Activated CD8-positive, alpha-beta memory T cell treated with anti-CD3 and anti-CD28 coated beads for 48 hours (primary cell): ENCODE results near the gene PSMD4.
"Not testable (repeated sequence)": the region's sequence is repeated elsewhere in the genome, so short reads cannot be mapped to it uniquely, and the experiment has no call there.

ENCODE experiments used
- DNase-seq, 3 experiments: peaks; one replicate each; pipeline ENCODE4 v3.0.0-alpha.2; 2020; ENCODE audit warnings: low read depth in 2 of 3, low spot score in 2 of 3

The PSMD4 gene

GRCh38 chr1:151254217-151255213 lies at the start of gene PSMD4:
PSMD4 (plus strand) TSS chr1:151254734; CDS start chr1:151254783, 49 bp downstream.
- peak; percentile 80 to 85 (median 82) for DNase-seq

GRCh38 chr1:151205381-151205965 lies 49.1 kb upstream of the PSMD4 start:
- not testable (repeated sequence) for DNase-seq

DNA sequence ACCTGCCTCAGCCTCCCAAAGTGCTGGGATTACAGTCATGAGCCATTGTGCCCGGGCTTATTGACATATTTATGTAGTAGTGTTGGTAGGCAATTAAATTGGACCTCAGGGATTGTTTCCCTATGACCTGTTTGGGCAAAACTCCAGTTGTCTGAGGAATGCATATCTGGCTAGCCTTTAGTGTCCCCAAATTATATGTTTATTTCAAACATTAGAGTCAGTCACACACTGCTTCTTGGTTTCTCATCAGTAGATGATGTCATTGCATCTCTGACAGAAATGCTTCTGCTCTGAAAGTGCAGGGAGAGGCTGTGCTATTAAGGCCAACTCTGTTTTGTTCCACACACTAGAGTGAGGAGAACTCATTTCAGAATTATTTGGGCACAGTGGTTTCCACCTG lies 43.7 kb upstream of the PSMD4 start:
- no peak for DNase-seq

- no peak for DNase-seq
Measured at GRCh38 chr1:151211972-151212705, 42.4 kb upstream of the PSMD4 start.

DNA sequence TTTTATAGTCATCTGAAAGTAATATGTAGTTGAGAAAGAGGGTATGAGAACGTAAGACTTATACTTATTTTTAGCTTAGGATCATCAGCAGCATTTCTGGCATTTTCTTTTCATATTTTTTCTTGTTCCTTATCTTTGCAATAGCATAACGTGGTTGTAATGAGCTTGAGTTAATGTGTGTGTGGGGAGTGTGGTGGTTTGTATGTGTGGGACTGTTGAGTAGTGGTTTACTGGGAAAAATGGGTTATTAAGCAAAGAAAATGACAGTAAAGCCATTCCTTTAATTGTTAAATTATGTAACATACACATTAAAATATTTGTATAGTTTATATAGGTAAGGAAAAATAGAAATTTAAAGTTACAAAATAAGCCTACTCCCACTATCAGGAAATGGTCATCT lies 41.0 kb upstream of the PSMD4 start:
- DNase-seq: no peak

- no peak for DNase-seq
Measured at GRCh38 chr1:151221616-151222015, 32.9 kb upstream of the PSMD4 start.

- DNase-seq: no peak
Measured at GRCh38 chr1:151222130-151222529, 32.4 kb upstream of the PSMD4 start.

- DNase-seq: no peak
Measured at GRCh38 chr1:151235235-151235634, 19.3 kb upstream of the PSMD4 start.

- DNase-seq: no peak
Measured at GRCh38 chr1:151237678-151238466, 16.7 kb upstream of the PSMD4 start.

- no peak for DNase-seq
Measured at GRCh38 chr1:151238467-151238739, 16.1 kb upstream of the PSMD4 start.

DNA sequence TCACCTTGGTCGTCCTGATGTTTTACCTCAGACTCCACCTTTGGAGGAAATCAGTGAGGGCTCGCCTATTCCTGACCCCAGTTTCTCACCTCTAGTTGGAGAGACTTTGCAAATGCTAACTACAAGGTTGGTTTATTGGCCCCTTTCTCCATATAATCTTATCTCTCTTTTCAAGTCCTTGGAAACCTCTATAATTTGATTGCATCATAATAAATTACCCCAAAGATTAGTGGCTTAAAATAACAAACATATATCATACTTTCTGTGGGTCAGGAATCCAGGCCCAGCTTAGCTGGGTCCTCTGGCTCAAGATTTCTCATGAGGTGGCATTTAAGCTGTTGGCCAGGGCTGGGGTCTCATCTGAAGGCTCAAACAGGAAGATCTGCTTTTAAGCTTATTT lies 12.1 kb upstream of the PSMD4 start:
- DNase-seq: no peak

DNA sequence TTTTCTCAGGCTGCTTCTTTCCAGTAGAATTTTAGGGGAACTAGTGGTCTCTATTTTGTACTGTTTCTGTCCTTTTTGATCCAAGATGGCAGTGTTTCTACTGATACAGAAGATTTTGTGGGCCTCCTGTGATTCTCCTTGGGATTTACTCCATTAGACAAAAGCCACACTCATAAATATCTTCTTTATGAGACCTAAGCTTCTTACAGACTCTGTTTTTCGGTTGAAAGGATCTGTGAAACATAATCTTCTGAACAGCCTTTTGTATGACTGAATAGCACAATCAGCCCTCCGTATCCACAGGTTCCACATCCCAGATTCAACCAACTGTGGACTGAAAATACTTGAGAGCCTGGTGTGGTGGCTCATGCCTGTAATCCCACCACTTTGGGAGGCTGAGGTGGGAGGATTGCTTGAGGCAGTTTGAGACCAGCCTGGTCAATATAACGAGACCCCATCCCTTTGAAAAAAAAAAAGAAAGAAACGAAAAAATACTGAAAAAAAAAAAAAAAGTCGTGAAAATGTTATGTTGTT lies 10.8 kb upstream of the PSMD4 start:
- no peak for DNase-seq

GRCh38 chr1:151246786-151247185 lies 7.7 kb upstream of the PSMD4 start:
- no peak for DNase-seq

DNA sequence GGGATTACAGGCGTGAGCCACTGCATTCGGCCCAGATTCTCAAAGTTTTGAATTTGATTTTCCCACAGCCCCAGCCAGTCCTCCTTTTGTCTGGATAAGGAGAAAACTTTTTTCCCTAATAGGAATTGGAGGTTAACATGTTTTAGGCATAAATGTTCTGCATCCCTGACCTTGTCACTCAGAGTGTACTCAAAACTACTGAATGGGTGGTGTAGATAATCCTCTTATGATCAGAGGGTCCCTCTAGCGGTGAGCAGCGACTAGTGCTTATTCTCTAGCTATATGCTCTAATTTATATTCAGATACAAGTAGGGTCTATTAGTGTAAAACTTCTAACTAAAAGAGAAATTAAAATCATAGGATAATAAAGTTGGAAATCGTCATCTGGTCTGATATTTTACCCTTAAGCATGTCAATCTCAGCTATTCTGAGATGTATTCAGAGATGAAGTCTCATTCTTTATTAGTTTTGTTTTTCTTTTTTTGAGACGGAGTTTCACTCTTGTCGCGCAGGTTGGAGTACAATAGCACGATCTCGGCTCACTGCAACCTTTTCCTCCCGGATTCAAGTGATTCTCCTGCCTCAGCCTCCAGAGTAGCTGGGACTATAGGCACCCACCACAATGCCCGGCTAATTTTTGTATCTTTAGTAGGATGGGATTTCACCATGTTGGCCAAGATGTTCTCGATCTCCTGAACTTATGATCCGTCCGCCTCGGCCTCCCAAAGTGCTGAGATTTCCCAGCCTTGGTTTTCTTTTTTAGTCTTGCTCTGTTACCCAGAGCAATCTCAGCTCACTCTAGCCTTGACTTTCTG lies 2.7 kb upstream of the PSMD4 start:
- DNase-seq: peak in 1 of 3 experiments; percentile 11

GRCh38 chr1:151255381-151255780 lies 847 bp downstream of the PSMD4 start:
- DNase-seq: no peak

DNA sequence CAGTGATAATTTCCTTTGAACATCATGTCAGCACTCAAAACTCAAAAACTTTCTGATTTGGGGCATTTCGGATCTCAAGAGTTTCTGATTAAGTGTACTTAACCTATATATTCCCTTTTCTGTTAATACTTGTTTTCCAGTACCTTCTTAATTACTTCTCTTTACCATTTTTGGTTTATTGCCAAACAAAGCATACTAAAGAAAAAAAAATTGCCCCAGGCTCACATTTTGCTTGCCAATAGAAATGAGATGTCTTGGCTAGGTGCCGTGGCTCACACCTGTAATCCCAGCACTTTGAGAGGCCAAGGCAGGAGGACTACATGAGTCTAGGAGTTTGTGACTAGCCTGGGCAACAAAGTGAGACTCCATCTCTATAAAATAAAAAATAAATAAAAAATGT lies 4.8 kb downstream of the PSMD4 start:
- no peak for DNase-seq

DNA sequence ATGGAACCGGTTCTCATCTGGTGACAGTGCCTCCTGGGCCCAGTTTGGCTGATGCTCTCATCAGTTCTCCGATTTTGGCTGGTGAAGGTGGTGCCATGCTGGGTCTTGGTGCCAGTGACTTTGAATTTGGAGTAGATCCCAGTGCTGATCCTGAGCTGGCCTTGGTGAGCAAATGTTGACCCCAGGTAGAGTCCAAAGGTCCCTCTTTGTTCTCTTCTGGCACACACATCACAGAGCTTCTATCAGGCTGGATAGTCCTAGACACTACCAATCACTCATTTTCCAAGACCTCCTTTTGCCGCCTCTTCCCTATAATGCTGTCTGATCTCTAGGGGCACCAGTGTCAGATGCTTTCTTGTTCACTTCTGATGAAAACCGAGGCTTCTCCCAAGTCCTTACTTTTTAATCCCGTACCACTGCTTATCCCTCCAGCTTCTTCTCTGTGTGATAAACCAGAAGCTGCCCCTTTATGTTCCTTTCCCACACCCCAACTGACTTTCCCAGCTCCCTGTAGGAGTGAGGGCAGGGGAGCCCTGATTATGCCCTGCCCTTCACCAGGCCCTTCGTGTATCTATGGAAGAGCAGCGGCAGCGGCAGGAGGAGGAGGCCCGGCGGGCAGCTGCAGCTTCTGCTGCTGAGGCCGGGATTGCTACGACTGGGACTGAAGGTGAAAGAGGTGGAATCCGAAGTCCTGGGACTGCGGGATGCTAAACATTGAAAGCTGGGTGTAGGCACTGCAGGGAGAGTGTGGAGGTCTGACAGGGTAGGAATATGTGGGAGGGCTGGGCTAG lies 11.1 kb downstream of the PSMD4 start:
- no peak for DNase-seq

DNA sequence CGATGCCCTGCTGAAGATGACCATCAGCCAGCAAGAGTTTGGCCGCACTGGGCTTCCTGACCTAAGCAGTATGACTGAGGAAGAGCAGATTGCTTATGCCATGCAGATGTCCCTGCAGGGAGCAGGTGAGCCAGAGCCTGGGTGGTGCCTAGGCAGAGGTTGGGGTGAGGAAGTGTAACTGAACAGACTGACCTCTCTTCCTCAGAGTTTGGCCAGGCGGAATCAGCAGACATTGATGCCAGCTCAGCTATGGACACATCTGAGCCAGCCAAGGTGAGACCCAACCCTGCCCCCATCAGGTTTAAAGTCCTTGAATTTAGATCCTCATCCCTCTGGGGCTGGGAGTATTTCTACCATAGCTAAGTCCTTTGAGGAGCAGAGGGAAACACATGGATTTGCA lies 11.8 kb downstream of the PSMD4 start:
- no peak for DNase-seq

DNA sequence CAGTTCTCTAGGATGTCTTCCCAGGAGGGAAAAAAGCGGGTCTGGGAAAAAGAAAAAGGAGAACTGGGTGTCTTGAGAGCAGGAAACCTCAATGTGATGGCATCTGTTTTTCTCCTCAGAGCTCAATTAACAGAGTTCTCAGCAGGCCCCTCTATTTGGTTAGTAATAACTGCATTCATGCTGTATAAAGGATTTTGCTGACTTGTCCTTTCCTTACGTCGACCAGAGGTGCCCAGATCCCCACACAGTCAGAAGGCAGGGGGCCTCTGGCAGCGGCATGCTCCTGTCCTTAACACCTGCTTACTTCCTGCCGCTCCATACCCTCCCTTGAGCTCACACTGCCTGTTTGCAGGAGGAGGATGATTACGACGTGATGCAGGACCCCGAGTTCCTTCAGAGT lies 12.3 kb downstream of the PSMD4 start:
- DNase-seq: no peak
